Sigmoid colon (tissue), 7 donors: ENCODE measurements around the gene ENPP5. TPM values are rescaled to one million over a fixed set of nuclear protein-coding genes. Genes with fewer than 3 reads are reported as not detected.
"Not testable (repeated sequence)": the region's sequence is repeated elsewhere in the genome, so short reads cannot be mapped to it uniquely, and the experiment has no call there.

ENCODE experiments used
- DNase-seq: peaks from one replicate; pipeline ENCODE4 v3.0.0-alpha.2; 2019
- H3K27ac ChIP-seq, 4 donors: fragments of 200-600 bp; sonication (generic); one replicate each; pipeline ENCODE4 v1.5.1; 2016 to 2019; ENCODE audit warnings: mild to moderate bottlenecking in 1 of 4
- H3K27me3 ChIP-seq, 3 donors: fragments of 200-600 bp; sonication (generic); one replicate each; pipeline ENCODE4 v1.5.1; 2019; ENCODE audit warnings: mild to moderate bottlenecking in 1 of 3
- H3K36me3 ChIP-seq, 4 donors: fragments of 200-600 bp; sonication (generic); one replicate each; pipeline ENCODE4 v1.5.1; 2016 to 2019
- H3K4me1 ChIP-seq, 4 donors: fragments of 200-600 bp; sonication (generic); one replicate each; pipeline ENCODE4 v1.5.1; 2017 to 2019
- H3K4me3 ChIP-seq, 4 donors: fragments of 200-600 bp; sonication (generic); one replicate each; pipeline ENCODE4 v1.5.1; 2017 to 2019; ENCODE audit warnings: mild to moderate bottlenecking in 2 of 4, moderate library complexity in 1 of 4
- H3K9me3 ChIP-seq, 4 donors: fragments of 200-600 bp in 3 of 4; sonication (generic) in 3 of 4; one replicate each; pipeline versions ENCODE4 v1.5.1 to v1.6.1; 2013 to 2019
- CTCF ChIP-seq, 4 experiments: fragments of 450-650 bp in 3 of 4; fragments of 200-600 bp in 1 of 4; IDR thresholded peaks; one replicate each; pipeline ENCODE4 v1.5.1; 2016 to 2019; ENCODE audit warnings: antibody characterized with exemption in 4 of 4, mild to moderate bottlenecking in 3 of 4, moderate library complexity in 2 of 4
- EP300 ChIP-seq, 4 donors: sonication (generic); formaldehyde crosslinking; IDR thresholded peaks; one replicate each; pipeline ENCODE4 v1.6.1; 2017; ENCODE audit warnings: antibody characterized with exemption in 4 of 4
- POLR2A ChIP-seq, 2 donors: fragments of 450-650 bp; IDR thresholded peaks; one replicate each; pipeline ENCODE4 v1.6.1; 2016; ENCODE audit warnings: antibody characterized with exemption in 2 of 2, mild to moderate bottlenecking in 2 of 2, moderate library complexity in 2 of 2
- POLR2AphosphoS5 ChIP-seq, 4 donors: sonication (generic); formaldehyde crosslinking; IDR thresholded peaks; one replicate each; pipeline ENCODE4 v1.6.1; 2017; ENCODE audit warnings: antibody characterized with exemption in 4 of 4
- WGBS, 2 donors: extraction: QIAGEN DNeasy Blood & Tissue Kit; methylation state at CpG; one replicate each; pipeline ENCODE4 v1.1.7; 2013; 5-methylcytosine and 5-hydroxymethylcytosine counted together
- intact Hi-C: fragments of 100-400 bp; cut with DNase I; formaldehyde crosslinking; loops from one replicate; pipeline ENCODE4 v1.15.1; 2023
- polyA plus RNA-seq, 3 donors: library from polyadenylated mRNA; stranded (reverse); fragments of 200-250 nt; gene quantifications; one replicate each; pipeline ENCODE4 v1.2.3, GENCODE V29; 2013
- total RNA-seq, 4 donors: library from RNA; depleted of rRNA; stranded (reverse); fragments of >200 nt; gene quantifications; one replicate each; pipeline ENCODE4 v1.1.0, GENCODE V29; 2016
- donor health status: healthy with polysubstance abuse.
- donor health status: Bipolar disorder and iron deficiency.
- donor health status: healthy.

Gene ENPP5
- total and polyA plus RNA-seq, 7 donors = 0.14 to 1.7 (median 0.60) TPM

- Histone ChIP-seq H3K27me3 (no peaks in the 10 kb centered on the region), H3K4me3 (no peak overlapping the region), H3K4me1 (peaks cover 0 to 22% (median 6%) of the 10 kb centered on the region in 4 donors), H3K36me3 (no peaks in the 10 kb centered on the region), H3K9me3 (no peaks in the 10 kb centered on the region), H3K27ac (no peak overlapping the region)
- 79 to 82% methylated on average over 2 of the region's 2 CpGs for WGBS, 2 donors
- no peak for DNase-seq
- no peak for TF ChIP-seq CTCF (IDR thresholded peaks at IDR 0.05)
- no peak for TF ChIP-seq POLR2AphosphoS5 (IDR thresholded peaks at IDR 0.05)
- TF ChIP-seq EP300 (IDR thresholded peaks at IDR 0.05) = no peak
- no peak for TF ChIP-seq POLR2A (IDR thresholded peaks at IDR 0.05)
- intact Hi-C loops = no loop called here
Observed at GRCh38 chr6:46137387-46137786, 33.4 kb downstream of the ENPP5 start.

- 76 to 86% methylated on average over 2 of the region's 2 CpGs for WGBS, 2 donors
- Histone ChIP-seq H3K27me3 (no peaks in the 10 kb centered on the region), H3K9me3 (no peaks in the 10 kb centered on the region), H3K4me1 (peaks cover 0 to 22% (median 6%) of the 10 kb centered on the region in 4 donors), H3K4me3 (no peak overlapping the region), H3K27ac (no peak overlapping the region), H3K36me3 (no peaks in the 10 kb centered on the region)
- intact Hi-C loops = no loop called here
- no peak for TF ChIP-seq EP300 (IDR thresholded peaks at IDR 0.05)
- no peak for TF ChIP-seq POLR2A (IDR thresholded peaks at IDR 0.05)
- TF ChIP-seq CTCF (IDR thresholded peaks at IDR 0.05) = no peak
- no peak for TF ChIP-seq POLR2AphosphoS5 (IDR thresholded peaks at IDR 0.05)
- DNase-seq = no peak
Observed at GRCh38 chr6:46136831-46137230, 33.9 kb downstream of the ENPP5 start.

GRCh38 chr6:46135176-46135575 lies 35.6 kb downstream of the ENPP5 start:
- no peaks in the 10 kb centered on the region for H3K36me3 ChIP-seq
- no peaks in the 10 kb centered on the region for H3K27me3 ChIP-seq
- H3K4me3 ChIP-seq = no peak overlapping the region
- DNase-seq = no peak
- no peak overlapping the region for H3K27ac ChIP-seq
- H3K4me1 ChIP-seq = peaks cover 0 to 29% (median 12%) of the 10 kb centered on the region in 4 donors
- intact Hi-C loops = no loop called here
- no peaks in the 10 kb centered on the region for H3K9me3 ChIP-seq
- TF ChIP-seq CTCF (IDR thresholded peaks at IDR 0.05) (no peak), EP300 (IDR thresholded peaks at IDR 0.05) (no peak), POLR2A (IDR thresholded peaks at IDR 0.05) (no peak), POLR2AphosphoS5 (IDR thresholded peaks at IDR 0.05) (no peak)
- 69 to 78% methylated on average over 1 of the region's 1 CpG for WGBS, 2 donors

- Histone ChIP-seq H3K27me3 (no peaks in the 10 kb centered on the region), H3K4me1 (peaks cover 0 to 31% (median 14%) of the 10 kb centered on the region in 4 donors), H3K36me3 (no peaks in the 10 kb centered on the region), H3K4me3 (no peak overlapping the region), H3K27ac (no peak overlapping the region), H3K9me3 (no peaks in the 10 kb centered on the region)
- no peak for TF ChIP-seq POLR2A (IDR thresholded peaks at IDR 0.05)
- no peak for TF ChIP-seq POLR2AphosphoS5 (IDR thresholded peaks at IDR 0.05)
- TF ChIP-seq EP300 (IDR thresholded peaks at IDR 0.05) = no peak
- TF ChIP-seq CTCF (IDR thresholded peaks at IDR 0.05) = no peak
- no peak for DNase-seq
- intact Hi-C loops = no loop called here
- WGBS, 2 donors = 83 to 91% methylated on average over 2 of the region's 2 CpGs
Observed at GRCh38 chr6:46134216-46134615, 36.6 kb downstream of the ENPP5 start.

DNA sequence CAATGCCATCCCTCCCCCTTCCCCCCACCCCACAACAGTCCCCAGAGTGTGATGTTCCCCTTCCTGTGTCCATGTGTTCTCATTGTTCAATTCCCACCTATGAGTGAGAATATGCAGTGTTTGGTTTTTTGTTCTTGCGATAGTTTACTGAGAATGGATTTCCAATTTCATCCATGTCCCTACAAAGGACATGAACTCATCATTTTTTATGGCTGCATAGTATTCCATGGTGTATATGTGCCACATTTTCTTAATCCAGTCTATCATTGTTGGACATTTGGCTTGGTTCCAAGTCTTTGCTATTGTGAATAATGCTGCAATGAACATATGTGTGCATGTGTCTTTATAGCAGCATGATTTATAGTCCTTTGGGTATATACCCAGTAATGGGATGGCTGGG lies 39.5 kb downstream of the ENPP5 start:
- H3K9me3 ChIP-seq, intact Hi-C loops, H3K36me3 ChIP-seq, H3K27me3 ChIP-seq, H3K27ac ChIP-seq, DNase-seq, H3K4me3 ChIP-seq: not testable (repeated sequence)
- H3K4me1 ChIP-seq = peaks cover 0 to 28% (median 21%) of the 10 kb centered on the region in 4 donors
- 100% methylated on average over 1 of the region's 1 CpG for WGBS, 2 donors
